GM12865 (cell line): Measurements from ENCODE around the gene MTF1.
"Not testable (repeated sequence)": the region's sequence is repeated elsewhere in the genome, so short reads cannot be mapped to it uniquely, and the experiment has no call there.

Experiments
- DNase-seq: peaks from one replicate; pipeline ENCODE4 v3.0.0; 2010; ENCODE audit warnings: low read depth
- H3K4me3 ChIP-seq: 2 replicates; pipeline ENCODE4 v1.5.1; 2011; ENCODE audit warnings: mild to moderate bottlenecking, low read depth, low read length, control low read depth
- TF ChIP-seq, protein P1 (sequence below): IDR thresholded peaks from 2 replicates; pipeline ENCODE4 v1.5.1; 2011; ENCODE audit warnings: low read length, control low read depth, low read depth, inconsistent platforms; ENCODE audit not compliant: insufficient read depth; ENCODE audit errors: missing control alignments

The MTF1 gene

DNA sequence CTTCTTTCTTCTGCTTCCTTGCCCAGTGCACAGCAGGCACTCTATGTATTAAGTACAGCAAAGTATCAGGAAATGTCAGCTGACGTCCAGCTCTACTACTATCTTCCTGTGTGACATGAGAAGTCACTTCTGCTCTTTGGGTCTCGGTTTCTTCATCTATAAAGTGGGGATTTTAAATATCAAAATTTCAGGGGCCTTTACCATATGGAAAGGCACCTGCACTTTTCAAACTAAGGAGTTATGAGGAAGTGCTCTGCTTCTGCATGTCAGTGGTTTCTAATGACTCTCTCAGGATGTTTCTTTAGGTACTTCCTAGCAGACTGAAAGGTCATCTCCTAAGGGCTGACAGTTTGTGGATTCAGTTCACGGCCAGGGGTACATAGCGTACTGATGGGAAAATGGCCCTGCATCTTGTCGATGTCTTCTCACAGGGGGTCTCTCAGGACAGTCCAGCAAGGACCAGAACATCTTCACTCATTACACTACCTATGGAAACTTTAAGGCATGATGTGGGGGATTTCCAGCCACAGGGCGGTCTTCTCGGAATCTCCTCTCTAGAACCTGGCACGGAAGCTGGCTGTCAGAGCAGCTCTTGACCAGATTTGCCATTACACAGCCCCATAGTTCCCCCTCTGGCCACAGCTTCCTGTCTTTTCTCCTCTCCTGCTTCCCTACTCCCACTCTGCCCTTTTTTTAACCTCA is 42.0 kb upstream of the MTF1 start:
- peak overlapping the region; percentile 21 for H3K4me3 ChIP-seq
- peak; percentile 86 for DNase-seq
- TF ChIP-seq, protein P1, sequence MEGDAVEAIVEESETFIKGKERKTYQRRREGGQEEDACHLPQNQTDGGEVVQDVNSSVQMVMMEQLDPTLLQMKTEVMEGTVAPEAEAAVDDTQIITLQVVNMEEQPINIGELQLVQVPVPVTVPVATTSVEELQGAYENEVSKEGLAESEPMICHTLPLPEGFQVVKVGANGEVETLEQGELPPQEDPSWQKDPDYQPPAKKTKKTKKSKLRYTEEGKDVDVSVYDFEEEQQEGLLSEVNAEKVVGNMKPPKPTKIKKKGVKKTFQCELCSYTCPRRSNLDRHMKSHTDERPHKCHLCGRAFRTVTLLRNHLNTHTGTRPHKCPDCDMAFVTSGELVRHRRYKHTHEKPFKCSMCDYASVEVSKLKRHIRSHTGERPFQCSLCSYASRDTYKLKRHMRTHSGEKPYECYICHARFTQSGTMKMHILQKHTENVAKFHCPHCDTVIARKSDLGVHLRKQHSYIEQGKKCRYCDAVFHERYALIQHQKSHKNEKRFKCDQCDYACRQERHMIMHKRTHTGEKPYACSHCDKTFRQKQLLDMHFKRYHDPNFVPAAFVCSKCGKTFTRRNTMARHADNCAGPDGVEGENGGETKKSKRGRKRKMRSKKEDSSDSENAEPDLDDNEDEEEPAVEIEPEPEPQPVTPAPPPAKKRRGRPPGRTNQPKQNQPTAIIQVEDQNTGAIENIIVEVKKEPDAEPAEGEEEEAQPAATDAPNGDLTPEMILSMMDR: no peak

DNA sequence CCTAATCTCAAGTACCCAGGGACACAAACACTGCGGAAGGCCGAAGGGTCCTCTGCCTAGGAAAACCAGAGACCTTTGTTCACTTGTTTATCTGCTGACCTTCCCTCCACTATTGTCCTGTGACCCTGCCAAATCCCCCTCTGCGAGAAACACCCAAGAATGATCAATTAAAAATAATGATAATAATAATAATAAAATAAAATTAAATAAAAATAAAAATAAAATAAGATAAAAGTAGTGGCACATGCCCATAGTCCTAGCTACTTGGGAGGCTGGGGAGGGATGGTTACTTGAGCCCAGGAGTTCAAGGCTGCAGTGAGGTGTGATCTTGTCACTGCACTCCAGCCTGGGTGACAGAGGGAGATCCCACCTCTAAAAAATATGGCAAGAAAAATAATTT is 38.2 kb upstream of the MTF1 start:
- DNase-seq, H3K4me3 ChIP-seq: not testable (repeated sequence)

DNA sequence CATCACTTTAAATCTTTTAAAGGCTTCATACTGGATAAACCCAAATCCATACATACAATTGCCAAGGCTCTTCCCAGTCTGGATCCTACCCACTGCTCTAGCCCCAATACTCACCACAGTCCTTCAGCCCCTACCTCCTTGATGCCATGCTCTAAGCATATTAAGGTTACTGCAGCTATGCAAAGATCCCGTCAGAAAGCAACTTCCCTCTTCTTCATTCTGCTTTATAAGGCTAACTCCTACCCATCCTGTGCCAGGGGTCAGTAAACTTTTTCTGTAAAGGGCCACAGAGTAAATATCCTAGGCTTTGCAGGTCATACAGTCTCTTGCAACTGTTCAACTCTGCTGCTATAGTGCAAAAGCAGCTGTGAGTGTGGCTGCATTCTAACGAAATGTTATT is 34.3 kb upstream of the MTF1 start:
- H3K4me3 ChIP-seq: no peak overlapping the region
- DNase-seq: no peak
- TF ChIP-seq, protein P1: no peak

DNA sequence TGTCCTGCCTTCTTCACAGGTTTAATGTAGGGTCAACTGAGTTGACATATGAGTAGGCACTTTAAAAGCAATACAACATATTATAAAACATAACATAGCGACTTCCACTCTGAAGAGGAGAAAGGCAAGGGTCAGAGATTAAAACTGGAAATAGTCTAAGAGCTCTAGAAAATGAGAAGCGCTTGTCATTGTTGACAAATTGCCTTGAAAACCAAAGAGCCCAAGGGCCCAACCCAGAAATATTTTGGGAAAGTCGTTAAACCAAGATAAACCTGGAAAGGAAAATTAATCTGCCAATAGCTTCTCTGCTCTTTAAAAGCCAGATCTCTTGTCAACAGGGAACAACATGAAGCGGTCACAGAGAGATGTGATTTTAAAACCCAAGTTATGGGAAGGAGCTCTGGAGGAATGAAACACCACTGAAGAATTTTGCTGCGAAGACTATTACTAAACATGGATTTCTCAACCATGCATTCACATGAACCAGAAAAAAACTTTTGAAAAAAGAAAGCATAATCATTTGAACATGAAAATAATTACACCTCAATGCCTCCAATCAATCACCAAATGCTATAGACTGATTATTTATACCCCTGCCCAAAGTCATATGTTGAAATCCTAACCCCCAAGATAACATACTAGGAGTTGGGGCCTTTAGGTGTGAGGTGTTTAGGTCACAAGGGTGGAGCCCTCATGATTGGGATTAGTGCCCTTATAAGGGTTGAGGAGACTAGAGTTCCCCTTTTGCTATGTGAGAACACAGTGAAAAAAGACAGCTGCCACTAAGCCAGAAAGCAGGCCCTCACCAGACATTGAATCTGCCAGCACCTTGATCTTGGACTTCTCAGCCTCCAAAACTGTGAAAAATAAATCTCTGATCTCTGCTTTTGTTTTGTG is 33.0 kb upstream of the MTF1 start:
- TF ChIP-seq, protein P1: no peak
- DNase-seq: peak; percentile 16
- H3K4me3 ChIP-seq: no peak overlapping the region

DNA sequence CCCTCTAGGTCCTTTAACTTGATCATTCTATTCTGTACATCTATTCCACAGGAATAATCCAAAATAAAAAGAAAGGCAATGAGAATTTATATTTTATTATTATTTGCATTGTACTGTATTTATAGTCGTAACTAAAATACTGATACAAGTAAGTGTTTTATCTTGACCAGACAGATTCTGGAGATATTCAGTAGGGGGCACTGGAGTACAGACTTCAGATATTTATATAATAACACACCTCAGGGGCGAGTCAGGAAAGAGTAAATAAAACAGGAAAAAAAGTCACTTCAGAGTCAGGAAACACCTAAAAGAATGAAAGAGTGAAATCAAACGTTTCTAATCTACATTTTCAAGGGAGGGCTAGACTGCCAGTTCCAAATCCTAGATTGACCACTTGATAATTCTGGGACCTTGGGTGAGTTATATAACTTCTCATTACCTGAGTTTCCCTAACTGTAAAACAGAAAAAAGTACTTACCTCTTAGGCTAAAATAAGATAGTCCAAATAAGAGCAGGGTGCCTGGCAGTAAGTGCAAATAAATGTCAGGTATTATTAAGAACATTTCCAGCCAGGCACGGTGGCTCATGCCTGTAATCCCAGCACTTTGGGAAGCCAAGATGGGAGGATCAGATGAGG is 31.1 kb upstream of the MTF1 start:
- peak; percentile 64 for DNase-seq
- TF ChIP-seq, protein P1: peak; percentile 45
- no peak overlapping the region for H3K4me3 ChIP-seq

DNA sequence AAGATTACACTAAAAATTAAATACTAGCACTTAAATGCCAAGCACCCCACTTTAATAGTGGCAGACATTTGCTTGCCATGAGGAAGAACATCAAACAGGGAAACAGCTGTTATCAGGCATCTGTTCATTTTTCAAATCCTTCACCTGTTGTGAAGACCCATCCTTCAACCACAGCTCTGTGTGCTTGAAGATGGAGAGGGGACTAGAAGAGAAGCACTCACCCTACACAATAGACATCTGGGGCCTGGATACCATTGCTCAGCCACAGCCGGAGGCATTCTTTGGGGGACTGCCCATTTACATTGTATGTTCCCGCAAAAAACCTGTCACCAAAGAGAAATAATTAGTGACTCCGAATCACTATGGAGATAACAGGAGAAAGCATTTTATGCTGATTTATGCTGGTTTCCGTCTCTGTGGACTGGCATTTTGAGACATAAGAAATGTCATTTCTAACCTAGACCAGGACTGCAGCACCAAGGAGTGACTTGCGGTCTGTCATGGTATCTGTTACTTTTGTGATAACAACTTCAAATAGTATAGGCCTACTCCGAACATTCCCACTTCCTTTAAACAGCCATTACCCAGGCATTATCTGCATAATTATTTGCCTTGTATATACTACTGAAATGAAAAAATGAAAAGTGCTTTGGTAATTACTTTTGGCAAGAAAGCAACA is 28.8 kb upstream of the MTF1 start:
- H3K4me3 ChIP-seq: no peak overlapping the region
- TF ChIP-seq, protein P1: no peak

More for the DNA sequence above, 28.8 kb upstream of the MTF1 start:
- DNase-seq: no peak
